Stimulated activated CD8-positive, alpha-beta memory T cell treated with anti-CD3 and anti-CD28 coated beads, Interleukin-7, amount 100 ng/mL, for 24 hours (primary cell): ENCODE data around the gene NAA11.
"Not testable (repeated sequence)": the region's sequence is repeated elsewhere in the genome, so short reads cannot be mapped to it uniquely, and the experiment has no call there.

ENCODE experiments used
- DNase-seq: peaks from one replicate; pipeline ENCODE4 v3.0.0-alpha.2; 2020; ENCODE audit warnings: low read depth

The NAA11 gene

GRCh38 chr4:79308137-79308536 is 17.7 kb downstream of the NAA11 start:
- DNase-seq: no peak

GRCh38 chr4:79306795-79307194 is 19.1 kb downstream of the NAA11 start:
- no peak for DNase-seq

- DNase-seq: no peak
These were observed 25.6 kb downstream of the NAA11 start for GRCh38 chr4:79300280-79300679.

GRCh38 chr4:79298484-79298883 is 27.4 kb downstream of the NAA11 start:
- no peak for DNase-seq

- DNase-seq: no peak
These were observed 27.8 kb downstream of the NAA11 start for GRCh38 chr4:79298027-79298426.

- DNase-seq: no peak
These were observed 28.4 kb downstream of the NAA11 start for GRCh38 chr4:79297479-79297878.

GRCh38 chr4:79296768-79297428 is 29.0 kb downstream of the NAA11 start:
- no peak for DNase-seq

GRCh38 chr4:79295086-79295485 is 30.8 kb downstream of the NAA11 start:
- no peak for DNase-seq

- DNase-seq: no peak
These were observed 31.8 kb downstream of the NAA11 start for GRCh38 chr4:79294064-79294463.

- no peak for DNase-seq
These were observed 33.9 kb downstream of the NAA11 start for GRCh38 chr4:79292008-79292407.

- DNase-seq: no peak
These were observed 35.5 kb downstream of the NAA11 start for GRCh38 chr4:79290376-79290775.

GRCh38 chr4:79288185-79288584 is 37.7 kb downstream of the NAA11 start:
- no peak for DNase-seq

- DNase-seq: no peak
These were observed 38.1 kb downstream of the NAA11 start for GRCh38 chr4:79287718-79288117.

GRCh38 chr4:79287076-79287475 is 38.8 kb downstream of the NAA11 start:
- no peak for DNase-seq

- DNase-seq: no peak
These were observed 44.1 kb downstream of the NAA11 start for GRCh38 chr4:79281566-79282359.

- not testable (repeated sequence) for DNase-seq
These were observed 48.4 kb downstream of the NAA11 start for GRCh38 chr4:79277467-79277866.

GRCh38 chr4:79273915-79274314 is 51.9 kb downstream of the NAA11 start:
- DNase-seq: no peak

GRCh38 chr4:79272761-79273160 is 53.1 kb downstream of the NAA11 start:
- DNase-seq: no peak

GRCh38 chr4:79272126-79272525 is 53.7 kb downstream of the NAA11 start:
- DNase-seq: no peak

GRCh38 chr4:79267671-79268070 is 58.2 kb downstream of the NAA11 start:
- no peak for DNase-seq
